ENCODE measurements around the gene SYT17. TPM values are rescaled to one million over a fixed set of nuclear protein-coding genes. Genes with fewer than 3 reads are reported as not detected.

SYT17 gene
- polyA plus RNA-seq, 3 donors, result 9.3 to 10.5 (median 9.4) TPM

DNA sequence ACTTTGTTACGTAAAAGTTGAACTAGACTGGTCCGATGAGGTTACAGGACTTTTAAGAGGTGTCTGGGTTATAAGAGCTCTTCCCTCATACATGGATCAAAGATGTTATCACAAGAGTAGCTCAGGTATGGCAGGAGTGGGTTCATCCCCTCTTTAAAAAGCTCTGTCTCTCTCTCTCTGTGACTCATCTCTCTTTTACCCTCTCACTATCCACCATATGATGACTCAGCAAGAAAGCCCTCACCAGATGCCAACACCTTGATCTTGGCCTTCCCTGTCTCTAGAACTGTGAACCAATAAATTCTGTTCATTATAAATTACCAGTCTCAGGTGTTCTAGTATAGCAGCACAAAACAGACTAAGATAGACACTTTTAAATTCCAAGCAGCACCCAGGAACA, 115.6 kb downstream of the SYT17 start:
- DNase-seq (ENCODE audit: extremely low read depth in 1 of 11, low read depth in 9 of 11, low spot score in 4 of 11), result no peak

DNA sequence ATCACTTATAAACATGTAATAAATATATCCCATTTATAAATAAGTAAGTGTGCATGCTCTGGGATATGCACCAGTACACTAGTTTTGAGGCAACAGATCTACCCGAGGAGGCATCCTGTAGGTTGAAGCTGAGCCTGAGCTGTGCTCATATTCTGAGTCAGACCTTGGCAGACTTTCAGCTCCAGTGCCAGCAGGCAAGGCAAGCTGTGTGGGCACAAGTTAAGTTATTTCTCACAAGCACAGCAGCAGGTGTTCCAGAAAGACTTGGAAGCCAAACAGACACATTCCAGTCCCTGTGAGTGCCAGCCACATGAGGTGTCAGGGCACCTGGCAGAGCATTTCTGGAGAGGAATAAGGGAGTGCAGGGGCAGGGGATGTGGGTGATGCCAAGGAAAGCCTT, 116.2 kb downstream of the SYT17 start:
- no peak for DNase-seq (ENCODE audit: extremely low read depth in 1 of 11, low read depth in 9 of 11, low spot score in 4 of 11)

DNA sequence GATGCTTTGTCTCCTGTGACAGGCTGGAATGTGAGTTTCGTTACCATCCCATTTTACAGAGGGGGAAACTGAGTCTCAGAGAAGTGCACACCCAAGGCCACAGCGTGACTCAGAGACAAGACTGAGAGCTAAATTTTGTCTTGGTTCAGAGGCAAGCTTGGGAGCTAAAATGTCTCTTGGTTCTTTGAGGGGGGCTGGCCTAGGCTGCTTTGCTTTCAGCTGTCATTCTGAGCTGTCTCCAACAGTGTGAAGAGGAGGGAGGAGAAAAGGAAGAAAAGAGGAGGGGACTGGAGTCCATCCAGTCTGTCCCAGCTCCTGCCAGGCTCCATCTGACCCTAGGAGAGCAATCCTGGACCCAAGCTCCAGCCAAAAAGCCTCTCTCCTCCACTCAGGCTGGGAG, 117.4 kb downstream of the SYT17 start, which contains the start of gene CLEC19A:
Gene CLEC19A (plus strand): TSS at position 301 of the 400 bp plus-strand sequence. CDS start 121 bp downstream, outside the sequence.
- DNase-seq (ENCODE audit: extremely low read depth in 1 of 11, low read depth in 9 of 11, low spot score in 4 of 11), result no peak

DNA sequence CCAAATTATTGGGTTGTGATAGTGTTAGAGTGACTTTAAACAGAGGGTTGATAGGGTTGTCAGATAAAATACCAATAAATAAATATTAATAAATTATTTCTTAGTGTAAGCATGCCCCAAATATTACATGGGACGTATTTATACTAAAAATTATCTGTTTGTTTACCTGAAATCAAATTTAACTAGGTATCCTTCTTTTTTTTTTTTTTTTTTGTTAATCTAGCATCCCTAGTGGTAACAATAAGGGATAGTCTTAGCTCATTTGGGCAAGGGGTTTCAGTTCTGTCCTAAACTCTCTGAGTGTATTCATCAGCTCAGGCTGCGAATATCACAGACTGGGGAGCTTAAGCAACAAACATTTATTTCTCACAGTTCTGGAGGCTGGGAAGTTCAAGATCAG, 118.8 kb downstream of the SYT17 start:
- DNase-seq (ENCODE audit: extremely low read depth in 1 of 11, low read depth in 9 of 11, low spot score in 4 of 11), result no peak

DNA sequence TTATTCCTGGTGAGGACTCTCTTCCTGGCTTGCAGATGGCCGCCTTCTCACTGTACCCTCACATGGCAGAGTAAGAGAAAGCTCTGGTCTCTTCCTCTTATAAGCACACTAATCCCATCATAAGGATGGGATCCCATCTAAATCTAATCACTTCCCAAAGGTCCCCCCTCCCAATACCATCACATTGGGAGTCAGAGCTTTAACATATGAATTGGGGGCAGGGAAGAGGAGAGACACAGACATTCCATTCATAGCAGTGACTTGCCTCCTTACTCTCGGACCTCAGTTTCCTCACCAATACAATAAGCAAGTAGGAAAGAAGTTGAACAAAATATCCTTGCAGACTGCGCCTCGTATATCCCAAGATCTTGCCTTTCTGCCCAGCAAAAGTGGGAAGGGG, 119.2 kb downstream of the SYT17 start:
- no peak for DNase-seq (ENCODE audit: extremely low read depth in 1 of 11, low read depth in 9 of 11, low spot score in 4 of 11)

DNA sequence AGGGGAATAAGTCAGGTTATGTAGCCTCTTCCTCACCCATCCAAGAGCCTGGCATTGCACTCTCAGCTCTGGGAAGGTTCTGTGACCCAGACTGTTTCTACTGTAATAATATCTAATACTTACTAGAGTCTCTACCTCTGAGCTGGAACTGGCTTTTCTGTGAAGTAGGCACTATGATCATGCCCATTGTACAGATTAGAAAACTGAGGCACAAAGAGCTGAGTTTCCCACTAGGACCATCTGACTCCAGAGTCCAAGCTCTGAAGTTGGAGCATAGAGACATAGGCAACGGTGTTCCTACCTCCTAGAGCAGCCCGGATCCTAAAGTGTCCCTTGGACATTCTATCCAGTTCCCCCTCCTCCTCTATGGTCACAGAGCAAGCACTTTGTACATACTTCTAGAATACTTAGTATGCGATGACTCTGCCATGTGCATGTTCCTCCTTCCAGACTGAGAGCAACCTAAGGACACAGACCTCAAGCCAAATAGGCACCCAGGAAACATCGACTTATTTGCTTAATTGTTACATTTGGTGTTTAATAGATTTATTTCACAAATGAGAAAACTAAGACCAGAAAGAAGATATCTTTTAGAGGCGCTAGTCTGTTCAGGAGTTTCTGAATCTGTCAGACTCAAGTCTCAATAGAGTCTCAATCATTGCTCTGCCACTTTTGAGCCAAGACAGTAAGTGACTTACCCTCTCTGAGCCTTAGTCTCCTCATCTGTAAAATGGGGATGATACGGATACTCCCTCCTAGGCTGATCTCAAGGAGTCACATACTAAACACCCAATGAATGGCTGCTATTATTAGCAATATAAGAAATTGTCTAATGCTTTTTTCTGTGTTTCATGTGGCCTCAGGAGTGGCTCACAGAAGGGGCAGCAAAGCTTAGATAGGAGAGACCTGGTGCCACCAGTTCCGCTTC, 121.1 kb downstream of the SYT17 start:
- DNase-seq (ENCODE audit: extremely low read depth in 1 of 11, low read depth in 9 of 11, low spot score in 4 of 11), result no peak

DNA sequence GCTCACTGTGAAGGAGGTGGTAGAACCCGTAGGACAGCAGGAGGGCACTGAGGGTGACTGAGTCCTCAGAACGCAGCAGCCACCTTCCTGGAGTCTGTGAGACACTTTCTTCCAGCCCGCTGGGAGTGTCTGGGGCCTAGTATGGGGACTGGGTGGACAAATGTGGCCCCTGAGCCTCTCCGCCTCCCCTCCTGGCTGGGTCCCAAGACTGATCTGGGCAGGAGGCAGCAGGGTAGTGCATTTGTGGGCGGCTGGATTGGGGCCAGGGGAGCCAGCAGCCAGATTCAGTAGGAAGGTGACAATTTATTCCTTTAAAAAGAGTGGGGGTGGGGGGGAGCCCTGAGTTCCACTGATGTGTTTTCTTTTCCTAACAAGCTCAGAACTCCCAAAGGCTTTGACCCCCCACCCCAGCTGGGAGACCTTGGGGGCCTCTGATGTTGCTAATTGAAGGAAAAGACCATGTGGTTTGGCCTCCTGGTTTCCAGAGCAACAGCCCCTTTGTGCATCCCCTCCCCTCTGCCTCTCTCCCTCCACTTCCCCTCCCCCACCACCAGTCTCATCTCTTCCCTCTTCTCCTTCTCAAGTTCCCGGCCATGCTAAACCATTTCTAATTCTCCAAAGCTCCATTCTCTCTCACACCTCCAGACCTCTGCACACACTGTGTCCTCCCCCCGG, 121.9 kb downstream of the SYT17 start:
- DNase-seq (ENCODE audit: extremely low read depth in 1 of 11, low read depth in 9 of 11, low spot score in 4 of 11), result no peak

DNA sequence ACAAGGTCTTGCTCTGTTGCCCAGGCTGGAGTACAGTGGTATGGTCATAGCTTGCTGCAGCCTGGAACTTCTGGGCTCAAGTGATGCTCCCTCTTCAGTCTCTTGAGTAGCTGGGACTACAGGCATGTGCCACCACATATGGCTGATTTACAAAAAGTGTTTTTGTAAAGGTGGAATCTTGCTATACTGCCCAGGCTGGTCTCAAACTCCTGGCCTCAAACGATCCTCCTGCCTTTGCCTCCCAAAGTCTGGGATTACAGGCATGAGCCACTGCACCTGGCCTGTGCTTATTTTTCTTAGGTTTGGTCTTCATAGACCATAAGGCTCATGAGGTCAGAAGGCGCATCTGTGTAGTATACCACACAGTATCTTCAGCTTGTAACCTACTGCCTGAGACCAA, 122.8 kb downstream of the SYT17 start:
- no peak for DNase-seq (ENCODE audit: extremely low read depth in 1 of 11, low read depth in 9 of 11, low spot score in 4 of 11)

DNA sequence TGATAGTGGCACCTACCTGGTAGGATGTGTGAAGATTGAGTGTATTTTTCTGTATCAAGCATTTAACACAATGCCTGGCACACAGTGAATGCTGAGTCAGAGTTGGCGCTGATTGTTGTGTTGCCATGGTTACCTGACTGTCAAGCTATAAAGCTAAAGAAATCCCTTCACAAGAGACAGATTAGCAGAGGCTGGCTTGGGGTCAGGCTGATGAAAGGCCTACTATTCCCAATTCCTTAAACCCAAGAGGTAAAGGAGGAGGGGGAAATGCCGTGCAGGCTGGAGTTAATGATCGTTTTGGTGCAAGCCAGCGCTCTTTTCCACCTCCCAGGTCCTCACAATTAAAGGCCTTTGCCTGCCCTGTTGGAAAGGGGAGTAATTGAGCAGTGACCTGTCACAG, 123.4 kb downstream of the SYT17 start:
- DNase-seq (ENCODE audit: extremely low read depth in 1 of 11, low read depth in 9 of 11, low spot score in 4 of 11), result no peak

DNA sequence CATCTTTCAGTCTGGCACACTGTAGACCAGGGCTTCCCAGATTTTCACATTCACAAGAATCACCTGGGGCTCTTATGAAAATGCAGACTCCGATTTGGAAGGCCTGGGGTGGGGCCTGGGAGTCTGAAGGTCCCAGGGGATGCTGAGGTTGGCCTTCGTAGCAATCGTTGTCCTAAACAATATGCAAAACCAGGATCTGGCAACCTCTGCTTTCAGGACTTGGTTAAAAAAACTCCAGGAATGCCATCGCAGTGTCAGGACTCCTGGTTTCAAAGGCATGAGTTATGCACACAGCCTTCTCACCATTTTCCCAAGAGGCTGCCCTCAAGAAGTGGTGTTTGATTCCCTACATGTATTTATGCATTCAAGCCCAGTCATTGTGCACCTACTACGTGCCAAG, 124.1 kb downstream of the SYT17 start:
- no peak for DNase-seq (ENCODE audit: extremely low read depth in 1 of 11, low read depth in 9 of 11, low spot score in 4 of 11)

DNA sequence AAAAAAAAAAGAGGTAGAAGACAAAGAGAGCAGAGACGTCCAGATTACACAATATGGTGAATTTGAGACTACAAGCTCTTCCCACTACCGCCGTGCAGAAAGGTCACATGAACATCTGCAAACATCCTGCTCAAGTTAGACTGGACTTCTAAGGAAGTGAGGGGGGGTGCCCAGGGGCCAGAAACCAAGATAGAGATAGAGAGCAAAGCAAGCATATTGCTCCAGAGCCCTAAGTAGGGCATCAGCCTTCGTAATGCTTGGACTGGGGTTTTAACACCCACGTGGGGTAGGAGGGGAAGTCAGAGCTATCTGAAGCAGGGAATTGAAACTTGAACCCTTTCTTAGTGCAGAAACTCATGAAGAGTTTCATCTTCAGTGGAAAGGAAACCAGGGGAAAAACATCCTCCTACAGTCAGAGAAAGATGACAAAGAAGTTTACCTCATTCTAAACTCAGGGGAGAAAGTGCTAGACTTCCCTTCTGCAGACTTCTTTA, 126.2 kb downstream of the SYT17 start:
- DNase-seq (ENCODE audit: extremely low read depth in 1 of 11, low read depth in 9 of 11, low spot score in 4 of 11), result no peak

DNA sequence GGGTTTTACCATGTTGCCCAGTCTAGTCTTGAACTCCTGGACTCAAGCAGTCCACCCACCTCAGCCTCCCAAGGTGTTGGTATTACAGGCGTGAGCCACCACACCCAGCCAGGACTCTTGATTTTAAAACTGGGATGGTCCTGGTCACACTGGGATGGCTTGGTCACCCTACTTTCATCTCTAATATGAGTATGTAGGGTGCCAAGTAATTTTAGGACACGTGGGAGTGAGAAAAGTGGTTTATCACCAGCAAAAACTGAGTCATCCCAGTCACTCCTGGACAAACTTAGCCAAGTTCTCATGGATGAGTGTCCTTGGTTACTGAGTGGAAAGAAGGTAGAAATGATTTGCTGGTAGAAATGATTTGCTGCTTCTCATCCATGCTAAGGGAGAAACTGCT, 127.4 kb downstream of the SYT17 start:
- no peak for DNase-seq (ENCODE audit: extremely low read depth in 1 of 11, low read depth in 9 of 11, low spot score in 4 of 11)

DNA sequence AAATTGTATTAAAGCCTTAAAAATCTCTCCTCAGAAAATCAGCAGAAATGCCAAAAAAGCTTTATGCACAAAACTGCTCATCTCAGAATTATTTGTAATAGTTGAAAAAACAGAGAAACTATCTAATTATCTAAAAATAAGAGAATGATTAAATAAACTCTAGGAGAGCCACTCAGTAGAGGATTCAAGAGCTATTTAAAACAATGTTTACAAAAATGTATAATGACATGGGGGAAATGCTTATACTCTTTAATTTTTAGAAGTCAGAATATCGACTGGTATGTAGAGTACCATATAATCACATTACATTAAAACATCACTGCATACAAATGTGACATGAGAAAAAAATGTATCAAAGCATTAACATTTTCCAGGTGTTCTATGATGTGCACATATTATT, 129.4 kb downstream of the SYT17 start:
- no peak for DNase-seq (ENCODE audit: extremely low read depth in 1 of 11, low read depth in 9 of 11, low spot score in 4 of 11)

DNA sequence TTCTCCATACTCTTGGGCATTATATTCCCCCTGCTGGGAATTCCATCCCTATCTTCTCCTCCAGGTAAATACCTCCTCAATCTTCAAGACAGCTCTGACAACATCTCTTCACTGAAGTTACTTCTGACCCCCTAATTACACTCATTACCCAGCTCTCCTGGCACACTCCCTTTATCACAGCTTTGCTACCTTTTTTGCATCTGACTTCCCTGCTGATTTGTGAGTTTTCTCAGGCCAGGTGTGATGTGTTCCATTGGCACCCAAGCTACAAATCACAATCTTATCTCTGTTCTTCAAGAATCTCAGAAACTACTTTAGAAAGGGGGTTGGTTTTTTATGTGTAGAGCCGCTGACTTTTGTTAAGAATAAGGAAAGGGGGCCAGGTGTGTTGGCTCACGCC, 131.5 kb downstream of the SYT17 start:
- no peak for DNase-seq (ENCODE audit: extremely low read depth in 1 of 11, low read depth in 9 of 11, low spot score in 4 of 11)

DNA sequence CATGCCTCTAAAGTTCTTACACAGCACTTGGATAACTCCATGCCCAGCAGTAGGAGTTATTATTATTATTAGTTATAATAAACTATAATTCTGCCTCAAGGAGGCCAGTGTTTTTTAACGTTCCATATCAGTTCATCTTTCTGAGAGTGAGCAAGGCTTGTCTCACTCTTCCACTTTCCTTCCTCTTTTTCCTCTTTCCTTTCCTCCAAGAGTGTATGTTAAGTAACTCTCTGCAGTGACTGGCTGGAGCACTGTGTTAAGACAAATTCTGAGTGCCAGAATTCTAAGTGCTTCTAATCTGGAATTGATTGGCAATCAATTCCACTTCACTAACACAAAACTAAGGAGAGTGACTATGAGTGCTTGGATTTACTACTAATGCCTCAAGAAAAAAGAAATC, 133.9 kb downstream of the SYT17 start:
- DNase-seq (ENCODE audit: extremely low read depth in 1 of 11, low read depth in 9 of 11, low spot score in 4 of 11), result no peak

DNA sequence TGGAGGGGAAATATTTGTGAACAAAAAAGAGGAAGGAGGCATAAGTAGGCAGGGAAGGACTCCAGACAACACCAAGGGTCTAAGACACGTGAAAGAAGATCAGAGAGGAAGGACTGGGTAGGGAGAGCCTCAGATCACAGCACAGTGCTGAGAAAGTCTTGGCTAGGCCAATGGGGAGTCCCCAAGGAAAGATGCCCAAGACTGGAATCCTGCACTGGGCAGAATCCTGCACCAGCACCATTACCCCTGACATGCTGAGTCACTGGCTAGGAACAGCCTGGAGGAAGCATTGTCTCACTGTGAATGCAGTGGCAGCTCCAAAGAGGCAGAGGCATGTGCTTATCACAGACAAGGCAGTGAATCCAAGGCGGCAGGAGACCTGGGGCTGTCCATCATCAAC, 136.7 kb downstream of the SYT17 start:
- no peak for DNase-seq (ENCODE audit: extremely low read depth in 1 of 11, low read depth in 9 of 11, low spot score in 4 of 11)

DNA sequence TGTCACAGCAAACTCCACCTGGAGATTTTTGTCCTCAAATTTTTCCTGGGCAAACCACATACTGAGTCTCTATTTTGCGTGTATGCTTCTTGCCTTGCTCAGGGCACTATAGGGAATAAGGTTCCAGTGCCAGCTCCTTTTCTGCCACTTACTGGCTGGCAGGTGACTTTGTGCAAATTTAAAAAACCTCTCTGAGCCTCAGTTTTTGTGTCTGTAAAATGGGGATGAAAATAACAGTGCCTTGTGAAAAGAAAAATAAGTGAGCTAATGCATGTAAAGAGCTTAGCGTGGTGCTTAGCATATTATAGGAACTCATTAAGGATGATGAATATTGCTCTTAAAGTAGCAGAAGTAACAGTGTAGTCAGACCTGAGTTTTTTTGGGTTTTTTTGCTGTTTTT, 137.4 kb downstream of the SYT17 start:
- no peak for DNase-seq (ENCODE audit: extremely low read depth in 1 of 11, low read depth in 9 of 11, low spot score in 4 of 11)

DNA sequence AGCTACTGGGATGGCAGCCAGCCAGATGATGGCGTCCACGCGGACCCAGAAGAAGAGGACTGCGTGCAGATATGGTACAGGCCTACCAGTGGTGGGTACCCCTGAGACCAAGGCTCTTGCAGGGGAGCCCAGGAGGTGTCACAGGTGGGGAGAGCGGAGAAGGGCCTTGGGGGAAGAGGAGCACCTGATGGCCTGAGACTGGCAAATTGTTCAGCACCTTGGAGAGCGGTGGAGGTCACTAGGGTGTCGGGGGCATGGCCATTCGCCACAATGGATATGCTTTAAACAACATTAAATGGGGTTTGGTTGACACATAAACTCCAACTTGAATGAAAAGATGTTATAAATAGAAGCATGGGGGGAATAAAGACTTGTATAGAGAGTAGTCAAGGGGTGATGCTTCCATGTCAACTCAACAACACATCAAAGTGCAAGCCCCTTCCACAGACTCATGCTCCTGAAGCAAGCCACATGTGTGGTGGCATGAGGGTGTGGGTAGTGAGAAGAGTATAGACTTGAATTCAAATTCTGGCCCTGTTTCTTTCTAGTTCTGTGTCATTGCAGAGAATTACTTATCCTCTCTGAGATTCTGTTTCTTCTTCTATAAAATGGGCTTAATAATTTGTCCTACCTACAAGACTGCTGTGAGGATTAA, 139.7 kb downstream of the SYT17 start:
- peak in 1 of 11 donors; percentile 24 for DNase-seq (ENCODE audit: extremely low read depth in 1 of 11, low read depth in 9 of 11, low spot score in 4 of 11)

DNA sequence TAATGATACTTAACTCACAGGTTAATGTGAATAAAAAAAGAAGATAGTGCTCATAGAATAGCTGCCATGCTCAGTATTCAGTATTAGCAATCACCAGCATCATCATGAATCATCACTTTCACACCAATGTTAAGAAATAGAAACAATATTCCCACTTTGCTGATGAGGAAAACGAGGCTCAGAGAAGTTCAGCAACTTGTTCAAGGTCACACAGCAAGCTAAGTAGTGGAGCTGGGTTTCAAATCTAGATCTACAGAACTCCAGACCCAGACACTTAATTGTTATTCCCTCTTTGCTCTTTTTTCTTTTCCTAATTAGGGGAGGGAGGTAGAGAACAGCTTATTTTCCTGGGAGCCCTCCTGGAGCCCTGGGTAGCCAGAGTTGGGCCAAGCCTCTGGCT, 140.4 kb downstream of the SYT17 start:
- DNase-seq (ENCODE audit: extremely low read depth in 1 of 11, low read depth in 9 of 11, low spot score in 4 of 11), result no peak

DNA sequence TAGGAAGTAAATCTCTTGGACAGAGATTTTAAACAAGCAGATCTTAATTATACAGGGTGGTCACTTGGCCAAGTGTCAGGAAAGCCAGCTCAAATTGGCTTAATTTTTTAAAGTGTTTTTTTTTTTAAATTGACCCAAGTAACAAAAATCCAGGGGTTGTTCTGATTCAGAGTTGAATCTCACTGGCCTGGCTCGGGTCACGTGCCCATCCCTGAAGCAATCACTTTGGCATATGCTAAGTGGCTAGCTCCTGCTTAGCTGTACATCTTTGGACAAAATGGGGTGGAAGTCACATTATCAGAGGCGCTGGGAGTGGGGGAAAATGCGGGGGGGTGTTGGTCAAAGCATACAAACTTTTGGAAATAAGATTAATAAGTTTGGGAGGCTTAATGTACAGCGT, 141.1 kb downstream of the SYT17 start:
- DNase-seq (ENCODE audit: extremely low read depth in 1 of 11, low read depth in 9 of 11, low spot score in 4 of 11), result no peak

Data from renal cortex interstitium (tissue), 11 donors.